Activated naive CD8-positive, alpha-beta T cell treated with anti-CD3 and anti-CD28 coated beads, Interleukin-2, amount 10 ng/mL, durations not matched to agents 7 days and 5 days (primary cell): ENCODE data around the gene SHC4. TPM values are rescaled to one million over a fixed set of nuclear protein-coding genes. Genes with fewer than 3 reads are reported as not detected.

ENCODE experiments used
- ATAC-seq: fragments of 150-1000 bp; cut with Tn5 transposase; one replicate; pipeline ENCODE4 v1.10.0; 2021; ENCODE audit warnings: low read depth, moderate library complexity
- POLR2A ChIA-PET: fragments of 350-600 bp; sonication (Branson Sonifier 250); formaldehyde crosslinking; loops from one replicate; lab custom pipeline; 2021; ENCODE audit warnings: antibody characterized with exemption; lab: Charles Lee
- DNase-seq: peaks from one replicate; pipeline ENCODE4 v3.0.0; 2021
- H3K27ac Mint-ChIP-seq: one replicate; pipeline ENCODE4 v1.8.0; 2022; ENCODE audit warnings: mild to moderate bottlenecking, mixed read lengths
- H3K27me3 Mint-ChIP-seq: one replicate; pipeline ENCODE4 v1.8.0; 2022; ENCODE audit warnings: mild to moderate bottlenecking, moderate library complexity, mixed read lengths
- H3K36me3 Mint-ChIP-seq: one replicate; pipeline ENCODE4 v1.8.0; 2021; ENCODE audit warnings: mild to moderate bottlenecking, mixed read lengths
- H3K4me1 Mint-ChIP-seq: one replicate; pipeline ENCODE4 v1.8.0; 2021; ENCODE audit warnings: mixed read lengths
- H3K4me3 Mint-ChIP-seq: one replicate; pipeline ENCODE4 v1.8.0; 2022; ENCODE audit warnings: mild to moderate bottlenecking, moderate library complexity, mixed read lengths
- H3K9me3 Mint-ChIP-seq: one replicate; pipeline ENCODE4 v1.8.0; 2021; ENCODE audit warnings: mixed read lengths
- total RNA-seq, 2 experiments: library from RNA; stranded (reverse); gene quantifications; one replicate each; pipeline ENCODE4 v1.2.3, GENCODE V29; 2021

The SHC4 gene
- total RNA-seq, 2 experiments from 2014 or later, result 0.23 to 0.47 TPM

DNA sequence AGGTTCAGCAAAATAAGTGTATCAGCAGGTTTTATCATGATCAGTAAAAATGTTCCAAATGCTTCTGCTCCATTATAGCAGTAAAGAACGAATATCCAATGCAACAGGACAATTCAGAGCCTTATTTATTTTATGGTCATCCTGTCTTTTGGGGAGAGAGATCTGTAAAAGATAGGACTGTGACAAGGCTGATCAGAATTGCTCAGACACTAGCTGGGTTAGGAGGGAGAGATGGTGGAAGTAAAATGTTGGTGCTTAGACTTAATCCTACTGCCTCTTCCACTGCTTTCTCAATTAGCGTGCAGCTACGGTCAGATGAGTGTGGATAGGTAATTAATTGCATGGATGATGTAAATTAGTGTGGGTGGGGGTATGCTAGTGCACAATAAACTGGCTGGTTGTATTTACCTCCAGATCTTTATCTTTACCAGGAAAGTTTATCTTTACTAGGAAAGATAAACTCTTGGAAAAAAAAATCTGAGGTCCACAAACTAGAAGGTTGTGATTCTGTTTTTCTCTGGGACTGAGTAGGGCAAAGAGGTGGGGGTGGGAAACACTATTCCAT lies 83.6 kb downstream of the SHC4 start:
- H3K9me3 Mint-ChIP-seq, result no peaks in the 10 kb centered on the region
- no peak overlapping the region for H3K27ac Mint-ChIP-seq

DNA sequence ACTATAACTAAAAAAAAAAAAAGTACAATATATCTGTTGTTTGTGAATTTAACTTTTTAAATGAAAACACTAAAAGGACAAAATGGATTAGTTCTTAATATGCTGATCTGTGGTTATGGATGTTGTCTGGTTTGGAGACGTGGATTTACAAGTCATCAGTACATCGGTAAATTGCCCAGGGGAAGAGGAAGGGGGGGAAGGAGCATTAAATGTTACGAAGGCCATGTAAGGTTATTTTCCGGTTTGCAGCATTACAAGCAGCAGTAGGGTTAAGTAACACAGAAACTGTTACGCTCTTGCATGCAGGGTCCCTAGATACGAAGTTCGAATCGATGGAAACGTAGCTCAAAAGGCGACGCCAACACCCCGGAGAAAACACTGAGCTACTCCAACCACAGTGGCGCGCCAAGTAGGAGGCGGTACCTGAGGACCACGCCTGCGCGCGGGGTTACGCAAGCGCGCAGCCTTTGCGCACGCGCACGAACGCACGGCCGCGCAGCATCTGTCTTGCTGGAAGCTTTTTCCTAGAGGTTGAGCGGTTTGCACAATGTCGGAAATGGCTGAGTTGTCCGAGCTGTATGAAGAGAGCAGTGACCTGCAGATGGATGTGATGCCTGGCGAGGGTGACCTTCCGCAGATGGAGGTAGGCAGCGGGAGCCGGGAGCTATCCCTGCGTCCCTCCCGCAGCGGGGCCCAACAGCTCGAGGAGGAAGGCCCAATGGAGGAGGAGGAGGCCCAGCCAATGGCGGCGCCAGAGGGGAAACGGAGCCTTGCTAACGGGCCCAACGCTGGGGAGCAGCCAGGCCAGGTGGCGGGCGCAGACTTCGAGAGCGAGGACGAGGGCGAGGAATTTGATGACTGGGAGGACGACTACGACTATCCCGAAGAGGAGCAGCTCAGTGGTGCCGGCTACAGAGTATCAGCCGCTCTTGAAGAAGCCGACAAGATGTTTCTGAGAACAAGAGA lies 85.8 kb downstream of the SHC4 start, which contains the start of gene EID1:
TSS of gene EID1 (plus strand) at position 505 of the 966 bp plus-strand sequence. CDS start at position 548, 43 bp downstream.
- Mint-ChIP-seq H3K9me3 (no peaks in the 10 kb centered on the region), H3K27me3 (peaks cover 20% of the 10 kb centered on the region), H3K4me1 (peaks cover 16% of the 10 kb centered on the region), H3K36me3 (peaks cover 12% of the 10 kb centered on the region), H3K27ac (peak within 1 kb of the TSS; percentile 97), H3K4me3 (peak within 1 kb of the TSS; percentile 95)
- POLR2A ChIA-PET, result interaction anchor here (0.7 to 2.2 kb wide), 18 partner anchors 11 to 292 kb away, joined by 3 to 24 read pairs (median 4); partner anchors contain the start of genes CEP152, COPS2, GALK2 and SECISBP2L
- ATAC-seq (peak; percentile 95), DNase-seq (peak; percentile 95)

More for the DNA sequence above, 83.6 kb downstream of the SHC4 start:
- Mint-ChIP-seq H3K4me1 (peaks cover 16% of the 10 kb centered on the region), H3K36me3 (peaks cover 12% of the 10 kb centered on the region), H3K27me3 (peaks cover 5% of the 10 kb centered on the region), H3K4me3 (peak overlapping the region; percentile 64)
- POLR2A ChIA-PET, result interaction anchor here (0.6 kb wide), 1 partner anchor 1248 kb away, joined by 3 read pairs; no protein-coding TSS in a partner anchor
- DNase-seq (no peak), ATAC-seq (no peak)

DNA sequence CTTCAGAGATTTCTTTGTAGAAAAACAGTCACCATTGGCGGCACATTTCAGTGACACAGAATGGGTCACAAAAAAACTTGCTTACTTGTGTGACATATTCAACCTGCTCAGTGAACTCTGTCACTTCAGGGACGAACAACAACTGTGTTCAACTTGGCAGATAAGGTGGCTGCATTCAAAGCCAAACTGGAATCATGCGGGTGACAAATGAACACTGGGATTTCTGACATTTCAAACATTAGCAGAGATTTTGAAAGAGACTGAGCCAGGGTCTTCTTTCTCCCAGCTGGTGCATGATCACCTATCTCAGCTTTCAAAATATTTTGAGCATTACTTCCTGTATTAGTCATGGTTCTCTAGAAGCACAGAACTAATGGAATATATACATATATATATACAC lies 87.7 kb downstream of the SHC4 start:
- Mint-ChIP-seq H3K9me3 (no peaks in the 10 kb centered on the region), H3K4me1 (peaks cover 16% of the 10 kb centered on the region), H3K36me3 (peaks cover 10% of the 10 kb centered on the region), H3K27ac (no peak overlapping the region), H3K27me3 (peaks cover 34% of the 10 kb centered on the region), H3K4me3 (no peak overlapping the region)
- POLR2A ChIA-PET, result no interaction called here
- DNase-seq (no peak), ATAC-seq (no peak)

DNA sequence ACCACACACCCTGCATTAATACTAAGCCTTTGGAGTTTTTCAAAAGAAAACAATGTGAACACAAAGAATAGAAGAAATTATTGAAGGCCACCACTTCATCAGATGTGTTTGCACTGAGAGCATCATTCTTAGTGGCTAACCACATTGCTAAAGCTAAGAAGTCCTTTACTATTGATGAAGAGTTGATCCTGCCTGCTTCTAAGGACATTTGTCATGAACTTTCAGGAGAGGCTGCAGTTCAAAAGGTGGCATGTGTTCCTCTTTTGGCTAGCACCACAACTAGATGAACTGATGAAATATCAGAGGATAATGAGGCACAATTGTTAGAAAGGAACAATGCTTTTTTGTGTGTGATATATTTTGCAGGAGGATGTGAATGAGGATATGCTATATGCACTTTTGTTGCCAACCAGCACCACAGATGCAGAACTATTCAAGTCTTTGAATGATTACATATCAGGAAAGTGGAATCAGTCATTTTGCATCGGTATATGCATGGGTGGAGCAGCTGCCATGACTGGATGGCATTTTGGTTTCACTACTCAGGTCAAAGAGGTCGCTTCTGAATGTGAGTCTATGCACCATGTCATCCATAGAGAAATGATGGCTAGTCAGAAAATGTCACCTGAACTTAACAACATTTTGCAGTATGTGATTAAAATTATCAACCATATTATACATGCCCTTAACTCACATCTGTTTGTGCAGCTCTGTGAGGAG lies 88.3 kb downstream of the SHC4 start:
- Mint-ChIP-seq H3K9me3 (no peaks in the 10 kb centered on the region), H3K4me1 (peaks cover 13% of the 10 kb centered on the region), H3K27ac (no peak overlapping the region), H3K36me3 (peaks cover 10% of the 10 kb centered on the region), H3K27me3 (peaks cover 37% of the 10 kb centered on the region), H3K4me3 (no peak overlapping the region)
- POLR2A ChIA-PET, result no interaction called here
- DNase-seq (no peak), ATAC-seq (no peak)

DNA sequence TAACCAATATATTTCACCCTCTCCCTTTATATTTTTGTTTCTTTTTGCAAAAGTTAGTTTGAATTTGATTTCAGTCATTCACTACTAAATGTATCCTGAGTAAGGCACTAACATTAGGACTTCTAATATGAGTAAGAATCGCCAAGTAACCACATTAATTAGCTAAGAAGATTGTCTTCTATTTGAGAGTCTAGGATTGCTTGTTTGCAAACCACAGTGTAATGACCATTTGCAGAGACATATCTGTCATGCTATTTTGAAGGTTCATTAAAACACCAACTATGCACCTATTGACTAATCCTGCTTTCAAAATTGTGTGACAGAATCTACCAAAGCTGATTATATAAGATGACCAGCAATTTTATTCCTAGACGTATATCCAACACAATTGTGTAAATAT lies 91.1 kb downstream of the SHC4 start:
- no peak for DNase-seq
- ATAC-seq, result no peak
- POLR2A ChIA-PET, result no interaction called here
- H3K27me3 Mint-ChIP-seq, result peaks cover 40% of the 10 kb centered on the region
- H3K36me3 Mint-ChIP-seq, result no peaks in the 10 kb centered on the region
- no peaks in the 10 kb centered on the region for H3K9me3 Mint-ChIP-seq
- H3K4me3 Mint-ChIP-seq, result no peak overlapping the region
- H3K4me1 Mint-ChIP-seq, result peaks cover 4% of the 10 kb centered on the region
- no peak overlapping the region for H3K27ac Mint-ChIP-seq

DNA sequence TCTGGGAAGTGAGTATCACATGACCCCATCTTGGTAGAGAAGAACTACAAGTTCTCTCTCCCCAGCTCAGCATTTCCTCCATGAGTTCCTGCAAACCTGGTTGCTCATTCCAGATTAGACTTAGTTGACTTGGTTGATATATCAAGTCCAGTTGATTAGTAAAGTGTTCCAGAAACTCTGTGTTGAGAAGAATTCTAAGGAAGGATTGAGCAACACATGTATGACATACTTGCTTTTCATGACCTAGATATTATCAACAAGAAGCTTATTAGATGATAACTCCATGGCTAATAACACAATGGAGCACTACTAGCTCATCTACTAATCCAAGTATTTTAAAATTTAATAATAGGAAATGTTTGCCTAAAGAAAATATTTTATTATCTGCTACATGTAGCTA lies 92.2 kb downstream of the SHC4 start:
- DNase-seq, result no peak
- Mint-ChIP-seq H3K27me3 (peaks cover 42% of the 10 kb centered on the region), H3K36me3 (no peaks in the 10 kb centered on the region), H3K4me3 (no peak overlapping the region), H3K4me1 (no peaks in the 10 kb centered on the region), H3K9me3 (no peaks in the 10 kb centered on the region), H3K27ac (no peak overlapping the region)
- POLR2A ChIA-PET, result no interaction called here
- no peak for ATAC-seq

DNA sequence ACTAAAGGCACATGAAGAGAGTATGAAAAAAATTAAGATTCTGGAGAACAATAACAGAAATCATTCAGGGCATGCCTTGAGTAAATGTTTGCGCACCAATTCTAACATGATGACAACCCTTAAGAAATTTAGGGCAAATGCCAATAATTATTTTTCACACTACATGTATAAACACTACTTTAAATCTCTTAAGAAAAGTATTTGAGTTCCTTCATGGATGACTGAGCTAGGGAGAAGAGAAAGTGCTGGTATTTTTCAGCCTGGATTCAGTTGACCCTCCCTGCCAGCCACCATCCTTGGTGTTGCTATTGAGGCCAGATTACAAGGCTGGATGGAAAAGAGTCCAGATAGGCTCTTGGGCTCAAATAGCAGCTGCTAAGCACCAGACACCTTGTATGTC lies 93.8 kb downstream of the SHC4 start:
- Mint-ChIP-seq H3K9me3 (no peaks in the 10 kb centered on the region), H3K4me1 (no peaks in the 10 kb centered on the region), H3K36me3 (no peaks in the 10 kb centered on the region), H3K27ac (no peak overlapping the region), H3K27me3 (peaks cover 41% of the 10 kb centered on the region), H3K4me3 (no peak overlapping the region)
- DNase-seq, result no peak
- ATAC-seq, result no peak
- POLR2A ChIA-PET, result no interaction called here

DNA sequence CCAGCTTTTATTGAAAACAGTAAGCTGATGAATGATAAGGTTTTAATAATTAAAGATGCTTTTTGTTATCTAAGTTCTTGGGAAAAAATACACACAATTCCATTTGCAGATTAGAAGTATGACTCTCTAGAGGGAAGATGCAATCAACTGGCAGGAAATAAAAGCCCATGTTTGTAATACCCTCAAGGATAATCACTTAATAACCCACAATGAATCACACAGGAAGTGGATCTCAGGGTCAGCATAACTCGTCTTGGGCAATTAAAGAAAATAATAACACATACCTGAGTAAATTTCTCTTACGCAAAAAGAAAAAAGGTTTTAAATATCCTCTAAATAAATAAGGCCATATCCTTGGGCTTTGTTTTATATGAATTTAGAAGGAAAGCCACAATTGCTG lies 95.2 kb downstream of the SHC4 start:
- POLR2A ChIA-PET, result no interaction called here
- no peak overlapping the region for H3K27ac Mint-ChIP-seq
- H3K27me3 Mint-ChIP-seq, result peaks cover 28% of the 10 kb centered on the region
- no peaks in the 10 kb centered on the region for H3K9me3 Mint-ChIP-seq
- H3K4me1 Mint-ChIP-seq, result no peaks in the 10 kb centered on the region
- ATAC-seq, result no peak
- no peak for DNase-seq
- H3K36me3 Mint-ChIP-seq, result no peaks in the 10 kb centered on the region
- no peak overlapping the region for H3K4me3 Mint-ChIP-seq

DNA sequence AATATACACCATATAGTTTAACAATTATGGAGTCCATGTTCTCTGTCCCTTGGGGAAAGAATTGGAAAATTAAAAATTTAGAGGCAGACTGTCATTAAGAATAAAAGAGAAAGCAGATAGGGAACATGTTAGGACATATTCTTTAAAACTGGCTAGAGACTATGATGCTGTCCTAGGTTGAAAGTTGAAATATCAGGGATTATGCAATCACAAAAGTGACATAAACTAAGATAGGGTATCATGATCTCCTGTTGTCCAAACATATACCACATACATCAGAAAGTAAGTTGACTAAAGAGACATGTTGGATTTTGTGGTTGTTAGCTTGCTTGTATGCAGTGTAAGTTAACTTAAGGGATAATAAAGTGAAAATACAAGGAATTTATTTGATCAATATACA lies 95.7 kb downstream of the SHC4 start:
- H3K36me3 Mint-ChIP-seq, result no peaks in the 10 kb centered on the region
- ATAC-seq (no peak), DNase-seq (no peak)
- H3K4me1 Mint-ChIP-seq, result no peaks in the 10 kb centered on the region
- H3K27ac Mint-ChIP-seq, result no peak overlapping the region
- no peaks in the 10 kb centered on the region for H3K9me3 Mint-ChIP-seq
- H3K4me3 Mint-ChIP-seq, result no peak overlapping the region
- POLR2A ChIA-PET, result no interaction called here
- peaks cover 23% of the 10 kb centered on the region for H3K27me3 Mint-ChIP-seq

DNA sequence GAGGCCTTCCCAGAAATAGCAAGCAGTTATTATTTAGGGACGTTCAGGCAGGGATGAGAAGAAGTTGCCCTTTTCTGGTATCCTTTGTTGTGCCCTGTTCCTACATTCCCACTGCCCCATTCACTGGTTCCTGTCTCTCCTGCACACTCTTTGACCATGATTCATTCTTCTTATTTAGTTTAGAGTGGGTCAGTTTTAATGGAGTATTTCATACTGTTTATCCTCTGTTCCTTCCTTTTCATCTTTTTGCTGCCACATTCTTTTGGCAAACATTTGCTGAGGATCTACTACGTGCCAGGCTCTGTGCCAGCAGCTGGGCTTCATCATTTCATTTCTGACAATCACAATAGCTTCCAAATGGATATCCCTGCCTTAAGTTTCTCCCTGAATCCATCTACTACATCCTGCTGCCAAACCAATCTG lies 97.6 kb downstream of the SHC4 start:
- no peak for DNase-seq
- Mint-ChIP-seq H3K36me3 (no peaks in the 10 kb centered on the region), H3K27me3 (peaks cover 9% of the 10 kb centered on the region), H3K4me3 (no peak overlapping the region), H3K27ac (no peak overlapping the region), H3K4me1 (peaks cover 7% of the 10 kb centered on the region), H3K9me3 (no peaks in the 10 kb centered on the region)
- POLR2A ChIA-PET, result no interaction called here
- no peak for ATAC-seq

DNA sequence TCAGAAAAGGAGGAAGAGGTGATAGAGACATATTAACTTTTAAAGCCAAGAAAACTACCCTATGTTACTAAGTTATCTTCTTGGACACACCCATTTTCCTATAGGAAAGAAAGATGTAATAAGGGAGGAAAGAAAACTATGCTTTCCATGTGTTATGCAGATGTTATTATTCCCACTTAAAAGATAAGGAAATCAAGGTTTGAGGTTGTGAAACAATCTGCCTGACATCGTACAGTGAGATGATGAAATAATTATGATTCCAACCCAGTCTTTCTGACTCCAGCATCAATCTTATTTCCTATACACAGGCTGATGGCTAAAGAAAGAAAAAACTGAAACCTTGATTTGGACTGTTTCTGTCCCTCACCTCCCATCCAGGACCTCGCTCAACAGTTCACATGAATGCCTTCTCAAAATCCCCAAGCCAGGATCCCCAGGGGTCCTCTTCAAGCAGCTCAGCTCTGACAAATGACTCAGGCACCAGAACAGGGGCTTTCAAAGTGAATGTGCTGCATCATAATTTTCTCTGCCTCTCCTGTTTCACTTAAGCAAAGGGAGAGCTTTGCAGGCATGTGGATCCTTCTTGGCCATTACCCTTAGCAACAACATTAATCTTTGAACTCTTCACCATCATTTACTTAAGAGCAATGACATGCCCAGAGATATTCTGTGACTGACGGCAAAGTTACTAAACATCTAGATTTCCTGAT lies 98.2 kb downstream of the SHC4 start:
- DNase-seq (no peak), ATAC-seq (no peak)
- Mint-ChIP-seq H3K27ac (no peak overlapping the region), H3K4me3 (no peak overlapping the region), H3K9me3 (no peaks in the 10 kb centered on the region), H3K27me3 (peaks cover 4% of the 10 kb centered on the region), H3K4me1 (peaks cover 7% of the 10 kb centered on the region), H3K36me3 (no peaks in the 10 kb centered on the region)
- POLR2A ChIA-PET, result no interaction called here

DNA sequence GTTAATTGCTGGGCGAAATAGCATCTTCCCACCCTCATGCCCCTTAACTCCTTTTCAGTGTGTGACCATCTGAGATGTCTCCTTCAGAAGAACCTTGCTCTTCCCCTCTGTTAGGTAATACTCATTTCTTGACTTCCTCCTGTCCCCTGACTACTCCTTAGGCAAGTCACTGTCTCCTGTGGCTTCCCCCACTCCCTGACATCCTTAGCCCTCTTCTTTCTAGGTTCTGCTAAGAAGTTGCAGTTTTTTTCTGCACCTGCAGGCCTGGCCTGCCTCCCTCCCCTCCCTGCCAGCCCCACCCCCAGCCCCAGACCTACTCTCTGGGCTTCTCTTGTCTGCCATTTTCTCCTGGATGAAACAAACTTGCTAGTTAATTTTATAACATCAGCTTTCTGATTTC lies 101.0 kb downstream of the SHC4 start:
- Mint-ChIP-seq H3K4me3 (no peak overlapping the region), H3K27me3 (peaks cover 13% of the 10 kb centered on the region), H3K9me3 (no peaks in the 10 kb centered on the region), H3K27ac (no peak overlapping the region), H3K4me1 (peaks cover 7% of the 10 kb centered on the region), H3K36me3 (no peaks in the 10 kb centered on the region)
- peak; percentile 45 for ATAC-seq
- POLR2A ChIA-PET, result interaction anchor here (0.7 kb wide), 1 partner anchor 113 kb away, joined by 3 read pairs; no protein-coding TSS in a partner anchor
- DNase-seq, result no peak
